WTC11 (cell line): ENCODE results near the gene PLXNC1. TPM values are rescaled to one million over a fixed set of nuclear protein-coding genes. Genes with fewer than 3 reads are reported as not detected.

Experiments used
- ATAC-seq: fragments of 200-7000 bp; cut with Tn5 transposase; 2 replicates; pipeline ENCODE4 v1.10.0; 2021; ENCODE audit warnings: mild to moderate bottlenecking, moderate library complexity
- CTCF ChIA-PET: fragments of 300-600 bp; sonication (Branson Sonifier 250); formaldehyde crosslinking; loops from one replicate; lab custom pipeline; 2021; ENCODE audit warnings: antibody characterized with exemption; lab: Charles Lee
- POLR2A ChIA-PET: fragments of 350-600 bp; sonication (Branson Sonifier 250); formaldehyde crosslinking; loops from one replicate; lab custom pipeline; 2021; ENCODE audit warnings: antibody characterized with exemption; lab: Charles Lee
- DNase-seq: peaks from one replicate; pipeline ENCODE4 v3.0.0; 2021; ENCODE audit warnings: low spot score
- H3K27ac Mint-ChIP-seq: 2 replicates; pipeline ENCODE4 v1.8.0; 2021; ENCODE audit warnings: mixed read lengths
- H3K27me3 Mint-ChIP-seq: 2 replicates; pipeline ENCODE4 v1.8.0; 2021; ENCODE audit warnings: low read depth, mild to moderate bottlenecking, moderate library complexity, mixed read lengths
- H3K36me3 Mint-ChIP-seq: 2 replicates; pipeline ENCODE4 v1.8.0; 2021; ENCODE audit warnings: mixed read lengths
- H3K4me1 Mint-ChIP-seq: 2 replicates; pipeline ENCODE4 v1.8.0; 2022; ENCODE audit warnings: mixed read lengths
- H3K4me3 Mint-ChIP-seq: 2 replicates; pipeline ENCODE4 v1.8.0; 2021; ENCODE audit warnings: mild to moderate bottlenecking, moderate library complexity, mixed read lengths
- H3K9me3 Mint-ChIP-seq: 2 replicates; pipeline ENCODE4 v1.8.0; 2021; ENCODE audit warnings: mixed read lengths
- CREB1 ChIP-seq: sonication (generic); formaldehyde crosslinking; IDR thresholded peaks from 2 replicates; pipeline ENCODE4 v1.8.0; 2023; ENCODE audit warnings: mild to moderate bottlenecking, missing genetic modification reagents
- IRF2 ChIP-seq: sonication (generic); formaldehyde crosslinking; IDR thresholded peaks from 2 replicates; pipeline ENCODE4 v1.8.0; 2022; ENCODE audit warnings: low read depth, missing genetic modification reagents, borderline replicate concordance
- NFATC4 ChIP-seq: fragments of 250-450 bp; sonication (Bioruptor Pico); IDR thresholded peaks from 2 replicates; pipeline ENCODE4 v1.9.0; 2021; ENCODE audit warnings: mild to moderate bottlenecking
- NFYB ChIP-seq: sonication (generic); formaldehyde crosslinking; conservative IDR thresholded peaks from 2 replicates; pipeline ENCODE4 v1.8.0; 2022; ENCODE audit warnings: low read depth, missing genetic modification reagents
- OVOL2 ChIP-seq: fragments of 250-450 bp; sonication (Bioruptor Pico); IDR thresholded peaks from 2 replicates; pipeline ENCODE4 v1.9.0; 2021; ENCODE audit warnings: mild to moderate bottlenecking, borderline replicate concordance
- PRRX2 ChIP-seq: fragments of 250-450 bp; sonication (Bioruptor Pico); IDR thresholded peaks from 2 replicates; pipeline ENCODE4 v1.8.0; 2021; ENCODE audit warnings: mild to moderate bottlenecking
- RELA ChIP-seq: sonication (generic); formaldehyde crosslinking; IDR thresholded peaks from 2 replicates; pipeline ENCODE4 v1.8.1; 2022; ENCODE audit warnings: missing genetic modification reagents, mild to moderate bottlenecking, borderline replicate concordance
- SMAD4 ChIP-seq: sonication (generic); formaldehyde crosslinking; IDR thresholded peaks from 2 replicates; pipeline ENCODE4 v1.8.0; 2022; ENCODE audit warnings: mild to moderate bottlenecking, missing genetic modification reagents
- SP1 ChIP-seq: sonication (generic); formaldehyde crosslinking; conservative IDR thresholded peaks from 2 replicates; pipeline ENCODE4 v1.8.1; 2022; ENCODE audit warnings: missing genetic modification reagents
- TP53 ChIP-seq: sonication (generic); formaldehyde crosslinking; IDR thresholded peaks from 2 replicates; pipeline ENCODE4 v1.8.1; 2023; ENCODE audit warnings: mild to moderate bottlenecking, missing genetic modification reagents
- total RNA-seq: library from RNA; stranded (reverse); gene quantifications from 3 replicates; pipeline ENCODE4 v1.2.3, GENCODE V29; 2021
- TF ChIP-seq, protein P1 (sequence below): sonication (generic); formaldehyde crosslinking; IDR thresholded peaks from 2 replicates; pipeline ENCODE4 v1.8.1; 2023; ENCODE audit warnings: mild to moderate bottlenecking, missing genetic modification reagents, moderate library complexity
- TF ChIP-seq, protein P2 (sequence below): sonication (generic); formaldehyde crosslinking; IDR thresholded peaks from 2 replicates; pipeline ENCODE4 v1.8.0; 2022; ENCODE audit warnings: mild to moderate bottlenecking, missing genetic modification reagents
- TF ChIP-seq, protein P3 (sequence below): fragments of 250-450 bp; sonication (Bioruptor Pico); conservative IDR thresholded peaks from 2 replicates; pipeline ENCODE4 v1.9.0; 2021; ENCODE audit warnings: mild to moderate bottlenecking
- TF ChIP-seq, protein P4 (sequence below): sonication (generic); formaldehyde crosslinking; IDR thresholded peaks from 2 replicates; pipeline ENCODE4 v1.8.1; 2022; ENCODE audit warnings: mild to moderate bottlenecking, missing genetic modification reagents, moderate library complexity, borderline replicate concordance
- TF ChIP-seq, protein P5 (sequence below): sonication (generic); formaldehyde crosslinking; IDR thresholded peaks from 2 replicates; pipeline ENCODE4 v1.8.1; 2022; ENCODE audit warnings: missing genetic modification reagents, borderline replicate concordance
- TF ChIP-seq, protein P6 (sequence below): sonication (generic); formaldehyde crosslinking; IDR thresholded peaks from 2 replicates; pipeline ENCODE4 v1.8.0; 2023; ENCODE audit warnings: missing genetic modification reagents, mild to moderate bottlenecking, borderline replicate concordance
- TF ChIP-seq, protein P7 (sequence below): sonication (generic); formaldehyde crosslinking; IDR thresholded peaks from 2 replicates; pipeline ENCODE4 v1.8.0; 2022; ENCODE audit warnings: mild to moderate bottlenecking, missing genetic modification reagents

Gene PLXNC1
- total RNA-seq, 1 experiment from 2014 or later = 3.1 TPM

DNA sequence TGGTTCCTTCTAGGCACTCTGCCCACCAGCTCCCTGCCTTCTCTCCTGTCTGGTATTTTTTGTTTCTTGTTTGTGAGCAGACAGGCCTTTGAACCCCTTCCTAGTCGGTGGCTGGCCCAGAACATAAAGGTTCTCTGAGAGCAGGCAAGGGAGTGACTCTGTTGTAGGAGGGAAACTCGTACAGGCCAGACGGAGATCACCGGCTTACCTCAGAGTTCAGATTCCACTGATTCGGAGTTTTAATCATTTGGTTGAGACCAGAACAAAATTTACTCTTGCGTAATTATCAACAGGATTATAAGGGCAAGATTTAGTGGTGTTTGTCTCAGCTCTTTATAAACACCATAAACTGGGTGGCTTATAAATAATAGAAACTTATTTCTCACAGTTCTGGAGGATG lies 128.3 kb downstream of the PLXNC1 start:
- no peak overlapping the region for H3K27ac Mint-ChIP-seq
- ChIA-PET POLR2A (no interaction called here), CTCF (no interaction called here)
- TF ChIP-seq, protein P1, sequence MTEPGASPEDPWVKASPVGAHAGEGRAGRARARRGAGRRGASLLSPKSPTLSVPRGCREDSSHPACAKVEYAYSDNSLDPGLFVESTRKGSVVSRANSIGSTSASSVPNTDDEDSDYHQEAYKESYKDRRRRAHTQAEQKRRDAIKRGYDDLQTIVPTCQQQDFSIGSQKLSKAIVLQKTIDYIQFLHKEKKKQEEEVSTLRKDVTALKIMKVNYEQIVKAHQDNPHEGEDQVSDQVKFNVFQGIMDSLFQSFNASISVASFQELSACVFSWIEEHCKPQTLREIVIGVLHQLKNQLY = no peak
- TF ChIP-seq SMAD4 (CRISPR knock-in tag) = no peak
- TF ChIP-seq, protein P2, sequence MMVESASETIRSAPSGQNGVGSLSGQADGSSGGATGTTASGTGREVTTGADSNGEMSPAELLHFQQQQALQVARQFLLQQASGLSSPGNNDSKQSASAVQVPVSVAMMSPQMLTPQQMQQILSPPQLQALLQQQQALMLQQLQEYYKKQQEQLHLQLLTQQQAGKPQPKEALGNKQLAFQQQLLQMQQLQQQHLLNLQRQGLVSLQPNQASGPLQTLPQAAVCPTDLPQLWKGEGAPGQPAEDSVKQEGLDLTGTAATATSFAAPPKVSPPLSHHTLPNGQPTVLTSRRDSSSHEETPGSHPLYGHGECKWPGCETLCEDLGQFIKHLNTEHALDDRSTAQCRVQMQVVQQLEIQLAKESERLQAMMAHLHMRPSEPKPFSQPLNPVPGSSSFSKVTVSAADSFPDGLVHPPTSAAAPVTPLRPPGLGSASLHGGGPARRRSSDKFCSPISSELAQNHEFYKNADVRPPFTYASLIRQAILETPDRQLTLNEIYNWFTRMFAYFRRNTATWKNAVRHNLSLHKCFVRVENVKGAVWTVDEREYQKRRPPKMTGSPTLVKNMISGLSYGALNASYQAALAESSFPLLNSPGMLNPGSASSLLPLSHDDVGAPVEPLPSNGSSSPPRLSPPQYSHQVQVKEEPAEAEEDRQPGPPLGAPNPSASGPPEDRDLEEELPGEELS (CRISPR knock-in tag) = no peak
- no peak for TF ChIP-seq NFATC4 (CRISPR knock-in tag)
- no peak for TF ChIP-seq PRRX2 (CRISPR knock-in tag)
- no peak for TF ChIP-seq SP1 (CRISPR knock-in tag)
- no peak for TF ChIP-seq CREB1 (CRISPR knock-in tag)
- TF ChIP-seq OVOL2 (CRISPR knock-in tag) = no peak
- TF ChIP-seq, protein P3, sequence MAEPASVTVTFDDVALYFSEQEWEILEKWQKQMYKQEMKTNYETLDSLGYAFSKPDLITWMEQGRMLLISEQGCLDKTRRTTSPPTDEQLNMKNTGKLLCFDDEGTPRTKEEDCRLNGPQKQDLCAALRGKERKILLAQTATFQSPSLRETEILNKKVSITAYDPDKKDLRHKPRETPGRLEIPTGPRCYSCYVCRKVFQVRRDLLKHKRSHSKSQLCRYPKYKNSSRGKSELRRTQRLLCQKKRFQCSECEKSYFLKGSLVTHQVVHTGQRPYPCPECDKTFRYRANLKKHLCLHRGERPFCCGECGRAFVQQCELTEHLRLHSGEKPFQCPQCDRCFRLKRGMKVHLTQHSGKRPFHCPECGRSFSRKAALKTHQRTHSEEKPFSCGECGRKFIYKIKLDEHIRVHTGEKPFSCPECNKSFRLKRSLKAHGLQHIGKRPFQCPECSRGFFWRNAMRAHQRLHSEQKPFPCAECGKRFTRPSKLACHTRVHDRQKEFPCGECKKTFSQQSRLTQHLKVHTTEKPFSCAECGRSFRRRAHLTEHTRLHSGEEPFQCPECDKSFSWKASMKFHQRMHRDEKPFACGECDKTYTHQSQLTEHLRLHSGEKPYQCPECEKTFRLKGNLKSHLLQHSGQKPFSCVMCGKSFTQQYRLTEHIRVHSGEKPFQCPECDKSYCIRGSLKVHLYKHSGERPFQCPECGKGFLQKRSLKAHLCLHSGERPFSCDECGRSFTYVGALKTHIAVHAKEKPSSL = no peak
- no peak for TF ChIP-seq NFYB
- TF ChIP-seq, protein P4, sequence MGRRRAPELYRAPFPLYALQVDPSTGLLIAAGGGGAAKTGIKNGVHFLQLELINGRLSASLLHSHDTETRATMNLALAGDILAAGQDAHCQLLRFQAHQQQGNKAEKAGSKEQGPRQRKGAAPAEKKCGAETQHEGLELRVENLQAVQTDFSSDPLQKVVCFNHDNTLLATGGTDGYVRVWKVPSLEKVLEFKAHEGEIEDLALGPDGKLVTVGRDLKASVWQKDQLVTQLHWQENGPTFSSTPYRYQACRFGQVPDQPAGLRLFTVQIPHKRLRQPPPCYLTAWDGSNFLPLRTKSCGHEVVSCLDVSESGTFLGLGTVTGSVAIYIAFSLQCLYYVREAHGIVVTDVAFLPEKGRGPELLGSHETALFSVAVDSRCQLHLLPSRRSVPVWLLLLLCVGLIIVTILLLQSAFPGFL (CRISPR knock-in tag) = no peak
- TF ChIP-seq, protein P5, sequence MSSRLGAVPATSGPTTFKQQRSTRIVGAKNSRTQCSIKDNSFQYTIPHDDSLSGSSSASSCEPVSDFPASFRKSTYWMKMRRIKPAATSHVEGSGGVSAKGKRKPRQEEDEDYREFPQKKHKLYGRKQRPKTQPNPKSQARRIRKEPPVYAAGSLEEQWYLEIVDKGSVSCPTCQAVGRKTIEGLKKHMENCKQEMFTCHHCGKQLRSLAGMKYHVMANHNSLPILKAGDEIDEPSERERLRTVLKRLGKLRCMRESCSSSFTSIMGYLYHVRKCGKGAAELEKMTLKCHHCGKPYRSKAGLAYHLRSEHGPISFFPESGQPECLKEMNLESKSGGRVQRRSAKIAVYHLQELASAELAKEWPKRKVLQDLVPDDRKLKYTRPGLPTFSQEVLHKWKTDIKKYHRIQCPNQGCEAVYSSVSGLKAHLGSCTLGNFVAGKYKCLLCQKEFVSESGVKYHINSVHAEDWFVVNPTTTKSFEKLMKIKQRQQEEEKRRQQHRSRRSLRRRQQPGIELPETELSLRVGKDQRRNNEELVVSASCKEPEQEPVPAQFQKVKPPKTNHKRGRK = no peak
- TF ChIP-seq, protein P6, sequence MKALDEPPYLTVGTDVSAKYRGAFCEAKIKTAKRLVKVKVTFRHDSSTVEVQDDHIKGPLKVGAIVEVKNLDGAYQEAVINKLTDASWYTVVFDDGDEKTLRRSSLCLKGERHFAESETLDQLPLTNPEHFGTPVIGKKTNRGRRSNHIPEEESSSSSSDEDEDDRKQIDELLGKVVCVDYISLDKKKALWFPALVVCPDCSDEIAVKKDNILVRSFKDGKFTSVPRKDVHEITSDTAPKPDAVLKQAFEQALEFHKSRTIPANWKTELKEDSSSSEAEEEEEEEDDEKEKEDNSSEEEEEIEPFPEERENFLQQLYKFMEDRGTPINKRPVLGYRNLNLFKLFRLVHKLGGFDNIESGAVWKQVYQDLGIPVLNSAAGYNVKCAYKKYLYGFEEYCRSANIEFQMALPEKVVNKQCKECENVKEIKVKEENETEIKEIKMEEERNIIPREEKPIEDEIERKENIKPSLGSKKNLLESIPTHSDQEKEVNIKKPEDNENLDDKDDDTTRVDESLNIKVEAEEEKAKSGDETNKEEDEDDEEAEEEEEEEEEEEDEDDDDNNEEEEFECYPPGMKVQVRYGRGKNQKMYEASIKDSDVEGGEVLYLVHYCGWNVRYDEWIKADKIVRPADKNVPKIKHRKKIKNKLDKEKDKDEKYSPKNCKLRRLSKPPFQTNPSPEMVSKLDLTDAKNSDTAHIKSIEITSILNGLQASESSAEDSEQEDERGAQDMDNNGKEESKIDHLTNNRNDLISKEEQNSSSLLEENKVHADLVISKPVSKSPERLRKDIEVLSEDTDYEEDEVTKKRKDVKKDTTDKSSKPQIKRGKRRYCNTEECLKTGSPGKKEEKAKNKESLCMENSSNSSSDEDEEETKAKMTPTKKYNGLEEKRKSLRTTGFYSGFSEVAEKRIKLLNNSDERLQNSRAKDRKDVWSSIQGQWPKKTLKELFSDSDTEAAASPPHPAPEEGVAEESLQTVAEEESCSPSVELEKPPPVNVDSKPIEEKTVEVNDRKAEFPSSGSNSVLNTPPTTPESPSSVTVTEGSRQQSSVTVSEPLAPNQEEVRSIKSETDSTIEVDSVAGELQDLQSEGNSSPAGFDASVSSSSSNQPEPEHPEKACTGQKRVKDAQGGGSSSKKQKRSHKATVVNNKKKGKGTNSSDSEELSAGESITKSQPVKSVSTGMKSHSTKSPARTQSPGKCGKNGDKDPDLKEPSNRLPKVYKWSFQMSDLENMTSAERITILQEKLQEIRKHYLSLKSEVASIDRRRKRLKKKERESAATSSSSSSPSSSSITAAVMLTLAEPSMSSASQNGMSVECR (CRISPR knock-in tag) = no peak
- TF ChIP-seq RELA (CRISPR knock-in tag) = no peak
- no peak for TF ChIP-seq IRF2 (CRISPR knock-in tag)
- TF ChIP-seq, protein P7, sequence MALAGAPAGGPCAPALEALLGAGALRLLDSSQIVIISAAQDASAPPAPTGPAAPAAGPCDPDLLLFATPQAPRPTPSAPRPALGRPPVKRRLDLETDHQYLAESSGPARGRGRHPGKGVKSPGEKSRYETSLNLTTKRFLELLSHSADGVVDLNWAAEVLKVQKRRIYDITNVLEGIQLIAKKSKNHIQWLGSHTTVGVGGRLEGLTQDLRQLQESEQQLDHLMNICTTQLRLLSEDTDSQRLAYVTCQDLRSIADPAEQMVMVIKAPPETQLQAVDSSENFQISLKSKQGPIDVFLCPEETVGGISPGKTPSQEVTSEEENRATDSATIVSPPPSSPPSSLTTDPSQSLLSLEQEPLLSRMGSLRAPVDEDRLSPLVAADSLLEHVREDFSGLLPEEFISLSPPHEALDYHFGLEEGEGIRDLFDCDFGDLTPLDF (CRISPR knock-in tag) = no peak
- no peak for TF ChIP-seq TP53
- no peak overlapping the region for H3K4me3 Mint-ChIP-seq
- no peaks in the 10 kb centered on the region for H3K27me3 Mint-ChIP-seq
- ATAC-seq (no peak), DNase-seq (no peak)
- H3K36me3 Mint-ChIP-seq = no peaks in the 10 kb centered on the region
- H3K4me1 Mint-ChIP-seq = peaks cover 5% of the 10 kb centered on the region
- peaks cover 6% of the 10 kb centered on the region; the same call in 1 of the 2 replicates for H3K9me3 Mint-ChIP-seq
